Neural progenitor cell (in vitro differentiated cells): ENCODE results near the gene STOML1.

Experiments used
- CTCF ChIP-seq: fragments of 200-600 bp; sonication (generic); IDR thresholded peaks from 2 replicates; pipeline ENCODE4 v1.5.1; 2017; ENCODE audit warnings: antibody characterized with exemption, mild to moderate bottlenecking
- EZH2 ChIP-seq: fragments of 200-600 bp; sonication (generic); IDR thresholded peaks from 2 replicates; pipeline ENCODE4 v1.6.1; 2017; ENCODE audit warnings: antibody characterized with exemption, mild to moderate bottlenecking, moderate library complexity
- EZH2phosphoT487 ChIP-seq: fragments of 200-600 bp; sonication (generic); IDR thresholded peaks from 2 replicates; pipeline ENCODE4 v1.6.1; 2017; ENCODE audit warnings: antibody characterized with exemption

- TF ChIP-seq CTCF (no peak), EZH2 (no peak), EZH2phosphoT487 (no peak)
Observed at GRCh38 chr15:73930790-73931281, 61.3 kb downstream of the STOML1 start.
